GM21367 (cell line): Measurements from ENCODE around the gene GASK1B.

Source experiments
- ATAC-seq: cut with Tn5 transposase; IDR thresholded peaks from one replicate; pipeline ENCODE4 v1.9.1; 2021; ENCODE audit not compliant: unreplicated experiment

The GASK1B gene

GRCh38 chr4:158189422-158189821 is 16.6 kb upstream of the GASK1B start:
- ATAC-seq, result no peak

- no peak for ATAC-seq
These were observed 14.0 kb upstream of the GASK1B start for GRCh38 chr4:158186815-158187214.

- ATAC-seq, result no peak
These were observed 9.9 kb upstream of the GASK1B start for GRCh38 chr4:158182736-158183135.

- ATAC-seq, result no peak
These were observed 9.1 kb upstream of the GASK1B start for GRCh38 chr4:158181906-158182305.

- no peak for ATAC-seq
These were observed 6.6 kb upstream of the GASK1B start for GRCh38 chr4:158179465-158179864.

GRCh38 chr4:158176776-158177175 is 4.0 kb upstream of the GASK1B start:
- no peak for ATAC-seq

- ATAC-seq, result no peak
These were observed 3.3 kb upstream of the GASK1B start for GRCh38 chr4:158176108-158176507.

- peak; percentile 50 for ATAC-seq
These were observed 1.9 kb downstream of the GASK1B start for GRCh38 chr4:158170691-158171561.

GRCh38 chr4:158169931-158170690 is 2.7 kb downstream of the GASK1B start:
- ATAC-seq, result no peak

GRCh38 chr4:158169506-158169905 is 3.3 kb downstream of the GASK1B start:
- ATAC-seq, result no peak

- ATAC-seq, result no peak
These were observed 4.2 kb downstream of the GASK1B start for GRCh38 chr4:158168606-158169005.

GRCh38 chr4:158166701-158167100 is 6.1 kb downstream of the GASK1B start:
- no peak for ATAC-seq

GRCh38 chr4:158164768-158165213 is 8.0 kb downstream of the GASK1B start:
- ATAC-seq, result no peak

- ATAC-seq, result no peak
These were observed 8.7 kb downstream of the GASK1B start for GRCh38 chr4:158163941-158164767.

GRCh38 chr4:158162631-158163030 is 10.2 kb downstream of the GASK1B start:
- no peak for ATAC-seq

- no peak for ATAC-seq
These were observed 11.1 kb downstream of the GASK1B start for GRCh38 chr4:158161551-158162354.

- ATAC-seq, result no peak
These were observed 13.1 kb downstream of the GASK1B start for GRCh38 chr4:158159718-158160094.

- no peak for ATAC-seq
These were observed 13.6 kb downstream of the GASK1B start for GRCh38 chr4:158159054-158159717.

- no peak for ATAC-seq
These were observed 15.4 kb downstream of the GASK1B start for GRCh38 chr4:158157412-158157811.
